Activated T-cell treated with anti-CD3 and anti-CD28 coated beads, Interleukin-2, amount 50 U/mL, for 72 hours (primary cell): ENCODE measurements around the gene NTN4. TPM values are rescaled to one million over a fixed set of nuclear protein-coding genes. Genes with fewer than 3 reads are reported as not detected.
A peak's percentile ranks its signal among the peaks of the same experiment; 100 is the strongest.

Experiments
- ATAC-seq, 2 donors: fragments of 150-1000 bp; cut with Tn5 transposase; replicated peaks in 1 of 2; 2 replicates each; pipeline ENCODE4 v1.10.0; 2021; ENCODE audit warnings: moderate library complexity in 2 of 2, mild to moderate bottlenecking in 1 of 2
- DNase-seq, 2 donors: peaks; one replicate each; pipeline ENCODE4 v3.0.0; 2021 to 2022; ENCODE audit warnings: mixed read lengths in 1 of 2
- H3K27ac Mint-ChIP-seq: one replicate; pipeline ENCODE4 v1.8.0; 2022; ENCODE audit warnings: mild to moderate bottlenecking, moderate library complexity, mixed read lengths
- H3K27me3 Mint-ChIP-seq: one replicate; pipeline ENCODE4 v1.8.0; 2022; ENCODE audit warnings: low read depth, mixed read lengths
- H3K36me3 Mint-ChIP-seq, 2 donors: one replicate each; pipeline ENCODE4 v1.8.0; 2022; ENCODE audit warnings: mixed read lengths in 2 of 2, mild to moderate bottlenecking in 1 of 2; ENCODE audit not compliant: insufficient read depth in 2 of 2
- H3K4me1 Mint-ChIP-seq: one replicate; pipeline ENCODE4 v1.8.0; 2022; ENCODE audit warnings: low read depth, mixed read lengths
- H3K4me3 Mint-ChIP-seq, 2 donors: one replicate each; pipeline ENCODE4 v1.8.0; 2022; ENCODE audit warnings: mild to moderate bottlenecking in 2 of 2, mixed read lengths in 2 of 2, moderate library complexity in 2 of 2
- H3K9me3 Mint-ChIP-seq, 2 donors: one replicate each; pipeline ENCODE4 v1.8.0; 2022; ENCODE audit warnings: mixed read lengths in 2 of 2
- total RNA-seq, 2 donors: library from RNA; stranded (reverse); gene quantifications; one replicate each; pipeline ENCODE4 v1.2.3, GENCODE V29; 2022

NTN4 gene
- total RNA-seq, 2 donors from 2014 or later, result 0.26 to 0.69 TPM

DNA sequence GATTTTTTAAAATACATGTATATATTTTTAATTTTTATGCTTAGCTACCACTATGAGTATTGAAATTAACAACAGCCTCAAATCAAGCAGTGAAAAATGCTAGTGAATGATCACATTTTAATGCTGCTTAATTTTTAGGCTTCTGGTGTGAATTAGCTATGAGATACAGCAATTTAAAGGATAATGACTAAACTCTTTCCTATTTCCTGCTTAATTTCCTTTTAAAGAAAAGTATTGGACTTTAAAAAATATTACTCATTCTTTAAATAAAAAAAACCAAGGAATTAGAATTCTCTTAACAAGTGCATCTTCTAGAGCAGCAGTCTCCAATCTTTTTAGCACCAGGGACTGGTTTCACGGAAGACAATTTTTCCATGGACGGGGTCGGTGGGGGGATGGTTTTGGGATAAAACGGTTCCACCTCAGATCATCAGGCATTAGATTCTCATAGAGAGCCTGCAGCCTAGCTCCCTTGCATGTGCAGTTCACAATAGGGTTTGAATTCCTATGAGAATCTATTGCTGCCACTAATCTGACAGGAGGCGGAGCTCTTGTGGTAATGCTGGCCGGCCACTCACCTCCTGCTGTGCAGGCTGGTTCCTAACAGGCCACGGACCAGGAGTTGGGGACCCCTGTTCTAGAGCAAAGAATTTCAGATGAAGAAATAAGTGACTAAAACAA, 18.6 kb upstream of the NTN4 start:
- H3K36me3 Mint-ChIP-seq, result peaks cover 0 to 3% of the 10 kb centered on the region in 2 donors
- H3K27ac Mint-ChIP-seq, result no peak overlapping the region
- peaks cover 18% of the 10 kb centered on the region for H3K27me3 Mint-ChIP-seq
- peaks cover 2% of the 10 kb centered on the region in 2 donors for H3K9me3 Mint-ChIP-seq
- ATAC-seq (no peak), DNase-seq (no peak)
- no peak overlapping the region for H3K4me3 Mint-ChIP-seq
- H3K4me1 Mint-ChIP-seq, result no peaks in the 10 kb centered on the region

GRCh38 chr12:95808146-95808545, 17.6 kb upstream of the NTN4 start:
- H3K27me3 Mint-ChIP-seq, result peaks cover 24% of the 10 kb centered on the region
- DNase-seq (no peak), ATAC-seq (no peak)
- H3K4me1 Mint-ChIP-seq, result no peaks in the 10 kb centered on the region
- peaks cover 0 to 3% of the 10 kb centered on the region in 2 donors for H3K36me3 Mint-ChIP-seq
- H3K4me3 Mint-ChIP-seq, result no peak overlapping the region
- peaks cover 2% of the 10 kb centered on the region in 2 donors for H3K9me3 Mint-ChIP-seq
- no peak overlapping the region for H3K27ac Mint-ChIP-seq

GRCh38 chr12:95805864-95806671, 15.5 kb upstream of the NTN4 start:
- peak overlapping the region in 1 of 2 donors; percentile 8 for H3K4me3 Mint-ChIP-seq
- H3K9me3 Mint-ChIP-seq, result peaks cover 2% of the 10 kb centered on the region in 2 donors
- peak; percentile 58 to 96 for ATAC-seq
- peaks cover 19% of the 10 kb centered on the region for H3K27me3 Mint-ChIP-seq
- DNase-seq, result peak; percentile 3 to 24
- no peak overlapping the region for H3K27ac Mint-ChIP-seq
- peaks cover 0 to 3% of the 10 kb centered on the region in 2 donors for H3K36me3 Mint-ChIP-seq
- no peaks in the 10 kb centered on the region for H3K4me1 Mint-ChIP-seq

DNA sequence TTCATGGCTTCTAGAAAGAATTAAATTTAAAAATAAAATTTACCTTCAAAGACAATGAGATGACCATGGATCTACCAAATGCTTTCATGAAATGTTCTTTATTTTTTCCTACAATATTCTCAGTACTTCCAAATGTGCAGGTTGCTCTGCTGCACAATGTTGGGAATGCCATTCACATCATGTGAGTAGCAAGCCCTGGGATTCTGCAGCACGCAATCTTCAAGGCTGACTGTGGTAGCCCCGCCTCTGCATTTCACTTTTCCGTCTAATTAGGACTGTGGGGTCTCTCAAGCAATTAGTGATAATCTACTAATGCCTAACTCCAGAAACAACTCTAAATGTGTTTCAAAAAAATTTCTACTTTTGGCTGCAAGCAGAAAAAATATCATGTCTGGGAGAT, 13.7 kb upstream of the NTN4 start:
- H3K4me3 Mint-ChIP-seq, result no peak overlapping the region
- H3K9me3 Mint-ChIP-seq, result peaks cover 2% of the 10 kb centered on the region in 2 donors
- no peak for ATAC-seq
- peaks cover 19% of the 10 kb centered on the region for H3K27me3 Mint-ChIP-seq
- no peak overlapping the region for H3K27ac Mint-ChIP-seq
- no peak for DNase-seq
- no peaks in the 10 kb centered on the region for H3K4me1 Mint-ChIP-seq
- peaks cover 0 to 3% of the 10 kb centered on the region in 2 donors for H3K36me3 Mint-ChIP-seq

DNA sequence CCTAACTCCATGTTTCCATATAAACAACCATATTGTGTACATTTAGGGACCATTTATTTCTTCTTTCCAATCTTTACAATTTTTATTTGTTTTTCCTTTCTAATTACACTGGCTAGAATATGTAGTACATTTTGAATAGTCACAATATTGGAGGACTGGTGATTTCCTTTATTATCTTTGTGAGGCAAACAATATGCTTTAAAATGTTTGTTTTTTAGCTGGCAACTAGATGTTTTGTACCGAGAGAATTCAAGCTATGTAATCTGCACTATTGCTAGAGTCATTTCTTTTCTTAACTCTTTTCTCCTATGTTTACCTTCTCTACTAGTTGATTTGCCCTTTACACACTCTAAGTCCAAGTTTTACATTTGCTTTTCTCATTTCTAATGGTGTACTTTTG, 13.3 kb upstream of the NTN4 start:
- H3K4me3 Mint-ChIP-seq, result no peak overlapping the region
- H3K27ac Mint-ChIP-seq, result no peak overlapping the region
- ATAC-seq (no peak), DNase-seq (no peak)
- peaks cover 0 to 3% of the 10 kb centered on the region in 2 donors for H3K36me3 Mint-ChIP-seq
- peaks cover 2% of the 10 kb centered on the region in 2 donors for H3K9me3 Mint-ChIP-seq
- no peaks in the 10 kb centered on the region for H3K4me1 Mint-ChIP-seq
- H3K27me3 Mint-ChIP-seq, result peaks cover 19% of the 10 kb centered on the region

- no peak overlapping the region for H3K4me3 Mint-ChIP-seq
- H3K4me1 Mint-ChIP-seq, result no peaks in the 10 kb centered on the region
- no peaks in the 10 kb centered on the region for H3K36me3 Mint-ChIP-seq
- DNase-seq (no peak), ATAC-seq (no peak)
- H3K27ac Mint-ChIP-seq, result no peak overlapping the region
- no peaks in the 10 kb centered on the region for H3K9me3 Mint-ChIP-seq
- peaks cover 22% of the 10 kb centered on the region for H3K27me3 Mint-ChIP-seq
Observed at GRCh38 chr12:95802482-95803270, 12.1 kb upstream of the NTN4 start.

DNA sequence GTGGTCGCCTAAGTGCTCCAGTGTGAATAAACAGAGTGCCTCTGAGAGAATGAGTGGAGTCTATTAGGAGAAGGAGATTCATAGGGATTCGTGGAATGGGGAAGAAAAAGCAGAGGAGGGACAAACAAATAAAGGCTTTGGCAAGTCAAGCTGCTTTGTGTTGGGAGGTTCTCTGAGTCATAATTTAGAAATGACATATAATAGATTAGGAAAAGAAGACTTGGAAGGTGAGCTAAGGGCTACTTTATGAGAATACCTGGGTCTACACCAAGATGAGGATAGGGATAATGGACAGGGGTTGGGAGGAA, 6.4 kb upstream of the NTN4 start:
- ATAC-seq (no peak), DNase-seq (no peak)
- H3K36me3 Mint-ChIP-seq, result no peaks in the 10 kb centered on the region
- H3K4me1 Mint-ChIP-seq, result peaks cover 14% of the 10 kb centered on the region
- no peak overlapping the region for H3K27ac Mint-ChIP-seq
- no peak overlapping the region for H3K4me3 Mint-ChIP-seq
- peaks cover 47% of the 10 kb centered on the region for H3K27me3 Mint-ChIP-seq
- no peaks in the 10 kb centered on the region for H3K9me3 Mint-ChIP-seq

- Mint-ChIP-seq H3K4me3 (no peak overlapping the region), H3K36me3 (no peaks in the 10 kb centered on the region), H3K9me3 (no peaks in the 10 kb centered on the region), H3K27ac (no peak overlapping the region), H3K4me1 (peaks cover 17% of the 10 kb centered on the region), H3K27me3 (peaks cover 53% of the 10 kb centered on the region)
- DNase-seq, result no peak
- ATAC-seq, result peak in 1 of 2 donors; percentile 25
Observed at GRCh38 chr12:95796225-95796981, 5.8 kb upstream of the NTN4 start.

DNA sequence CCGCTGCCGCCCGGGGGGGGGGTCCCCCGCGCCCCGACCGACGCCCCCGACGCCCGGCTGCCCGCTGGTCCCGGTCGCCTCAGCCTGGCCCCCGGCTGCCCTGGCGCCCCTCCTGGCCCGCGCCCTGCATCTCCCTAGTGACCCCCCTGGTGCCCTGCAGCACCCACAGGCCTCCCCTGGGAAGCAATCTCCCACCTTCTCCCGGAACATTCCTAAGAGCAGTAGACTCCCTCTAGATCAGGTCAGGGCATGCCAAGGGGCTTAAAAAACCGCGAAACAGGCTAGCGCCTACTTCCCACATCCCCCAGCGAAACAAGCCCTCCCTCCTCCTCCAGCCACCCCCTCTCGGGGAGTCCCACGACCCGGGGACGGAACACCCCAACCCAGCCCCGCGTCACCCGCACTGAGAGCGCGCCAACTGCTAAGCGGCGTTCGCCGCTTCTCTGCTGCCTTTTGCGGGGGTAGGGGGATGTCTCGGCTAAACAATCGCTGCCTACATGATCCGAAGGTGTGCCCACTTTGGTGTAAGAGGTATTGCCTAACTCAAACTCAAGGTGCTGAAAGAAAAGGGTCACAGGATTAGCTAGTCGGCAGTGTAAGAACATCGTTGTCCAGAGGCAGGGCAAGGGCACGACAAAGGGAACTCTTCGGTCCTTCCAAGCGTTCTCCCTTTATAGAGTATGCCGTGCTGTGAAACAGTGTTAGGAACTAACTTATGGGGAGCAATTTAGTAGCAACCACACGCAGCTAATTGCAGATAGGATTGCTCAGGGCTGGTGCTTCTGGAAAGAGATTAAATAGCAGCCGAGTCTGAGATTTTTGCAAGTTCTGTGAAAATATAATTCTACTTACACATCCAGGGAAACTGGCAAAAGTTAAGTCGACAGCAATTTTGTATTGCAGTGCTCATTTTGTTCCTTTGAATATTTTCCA, 619 bp upstream of the NTN4 start:
- no peaks in the 10 kb centered on the region for H3K36me3 Mint-ChIP-seq
- peak overlapping the region; percentile 83 to 92 for H3K4me3 Mint-ChIP-seq
- DNase-seq, result peak; percentile 32 to 43

DNA sequence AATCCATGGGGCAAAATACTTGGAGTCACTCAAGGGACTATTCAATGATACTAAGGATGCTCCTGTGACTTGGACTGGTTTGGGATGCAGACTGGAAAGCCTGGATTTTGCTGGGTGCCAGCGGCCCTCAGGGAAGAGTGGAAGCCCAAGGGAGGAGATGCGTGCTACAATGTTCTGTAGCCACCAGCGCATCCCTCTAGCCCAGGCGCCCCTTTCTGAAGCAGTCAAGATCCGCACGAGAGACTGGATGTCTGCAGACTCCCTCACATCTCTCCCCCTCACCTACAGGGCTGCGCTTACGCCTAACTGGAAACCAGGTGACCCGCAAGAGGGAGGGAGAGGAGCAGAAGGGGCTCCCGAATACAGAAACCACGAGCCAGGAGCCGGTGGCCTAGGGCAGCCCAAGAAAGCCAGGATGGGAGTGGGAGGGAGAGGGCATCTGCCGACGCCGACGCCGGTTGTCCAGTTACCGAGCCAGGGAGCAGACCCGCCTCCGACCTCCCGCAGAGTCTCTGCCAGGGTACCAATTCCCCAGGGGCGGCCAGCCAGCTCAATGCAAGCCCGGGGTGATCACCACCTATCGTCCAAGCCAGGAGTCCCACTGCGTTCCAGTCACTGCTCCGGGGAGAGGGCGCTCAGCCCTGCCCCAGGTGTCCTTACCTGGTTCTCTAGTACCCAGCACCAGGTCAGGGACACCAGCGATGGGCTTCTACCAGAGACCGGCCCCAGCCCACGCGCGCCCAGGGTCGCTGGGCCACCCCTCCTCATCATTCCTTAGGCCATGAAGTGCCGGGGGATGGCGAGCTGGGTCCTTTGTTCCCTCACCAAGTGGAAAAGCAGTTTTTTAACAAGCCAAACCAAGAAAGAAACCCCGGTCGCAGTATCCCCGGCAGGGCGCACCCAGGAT, 1.2 kb downstream of the NTN4 start:
- H3K4me3 Mint-ChIP-seq, result peak overlapping the region; percentile 77 to 79
- H3K9me3 Mint-ChIP-seq, result no peaks in the 10 kb centered on the region
- H3K27me3 Mint-ChIP-seq, result peaks cover 81% of the 10 kb centered on the region
- peak; percentile 18 to 28 for ATAC-seq
- peaks cover 14% of the 10 kb centered on the region for H3K4me1 Mint-ChIP-seq
- H3K27ac Mint-ChIP-seq, result no peak overlapping the region
- DNase-seq, result peak; percentile 2
- no peaks in the 10 kb centered on the region for H3K36me3 Mint-ChIP-seq

More for the DNA sequence above, 619 bp upstream of the NTN4 start:
- H3K4me1 Mint-ChIP-seq, result peaks cover 18% of the 10 kb centered on the region
- H3K9me3 Mint-ChIP-seq, result no peaks in the 10 kb centered on the region
- H3K27ac Mint-ChIP-seq, result no peak overlapping the region
- peaks cover 70% of the 10 kb centered on the region for H3K27me3 Mint-ChIP-seq
- peak; percentile 58 to 65 for ATAC-seq

GRCh38 chr12:95788637-95789036, 1.9 kb downstream of the NTN4 start:
- H3K27ac Mint-ChIP-seq, result no peak overlapping the region
- H3K4me3 Mint-ChIP-seq, result peak overlapping the region; percentile 24 to 59
- peaks cover 14% of the 10 kb centered on the region for H3K4me1 Mint-ChIP-seq
- DNase-seq (no peak), ATAC-seq (no peak)
- no peaks in the 10 kb centered on the region for H3K36me3 Mint-ChIP-seq
- H3K9me3 Mint-ChIP-seq, result no peaks in the 10 kb centered on the region
- H3K27me3 Mint-ChIP-seq, result peaks cover 74% of the 10 kb centered on the region
